Ishikawa (cell line): ENCODE results near the gene ICA1L.

Experiments used
- CEBPB ChIP-seq: IDR thresholded peaks from 2 replicates; pipeline ENCODE4 v1.6.1; 2012
- CREB1 ChIP-seq: IDR thresholded peaks from 2 replicates; pipeline ENCODE4 v1.6.1; 2012; ENCODE audit warnings: low read depth
- EGR1 ChIP-seq: IDR thresholded peaks from 2 replicates; pipeline ENCODE4 v1.6.1; 2012
- EP300 ChIP-seq: IDR thresholded peaks from 2 replicates; pipeline ENCODE4 v1.6.1; 2012; ENCODE audit warnings: borderline replicate concordance
- FOXM1 ChIP-seq: IDR thresholded peaks from 2 replicates; pipeline ENCODE4 v1.6.1; 2012; ENCODE audit warnings: low read depth, borderline replicate concordance
- NFIC ChIP-seq: IDR thresholded peaks from 2 replicates; pipeline ENCODE4 v1.6.1; 2012
- RAD21 ChIP-seq: IDR thresholded peaks from 2 replicates; pipeline ENCODE4 v1.6.1; 2012; ENCODE audit warnings: low read depth
- TAF1 ChIP-seq: IDR thresholded peaks from 2 replicates; pipeline ENCODE4 v1.6.1; 2012; ENCODE audit warnings: low read depth, mild to moderate bottlenecking
- TCF12 ChIP-seq: IDR thresholded peaks from 2 replicates; pipeline ENCODE4 v1.6.1; 2012; ENCODE audit warnings: low read depth
- TEAD4 ChIP-seq: IDR thresholded peaks from 2 replicates; pipeline ENCODE4 v1.6.1; 2012
- YY1 ChIP-seq: IDR thresholded peaks from 2 replicates; pipeline ENCODE4 v1.6.1; 2012; ENCODE audit warnings: low read depth
- ZBTB7A ChIP-seq: IDR thresholded peaks from 2 replicates; pipeline ENCODE4 v1.6.1; 2012; ENCODE audit warnings: low read depth
- TF ChIP-seq, protein P1 (sequence below): IDR thresholded peaks from 2 replicates; pipeline ENCODE4 v1.6.1; 2012
- TF ChIP-seq, protein P2 (sequence below): IDR thresholded peaks from 2 replicates; pipeline ENCODE4 v1.6.1; 2012; ENCODE audit warnings: low read depth, mild to moderate bottlenecking
- TF ChIP-seq, protein P3 (sequence below): IDR thresholded peaks from 2 replicates; pipeline ENCODE4 v1.6.1; 2012

Gene ICA1L

DNA sequence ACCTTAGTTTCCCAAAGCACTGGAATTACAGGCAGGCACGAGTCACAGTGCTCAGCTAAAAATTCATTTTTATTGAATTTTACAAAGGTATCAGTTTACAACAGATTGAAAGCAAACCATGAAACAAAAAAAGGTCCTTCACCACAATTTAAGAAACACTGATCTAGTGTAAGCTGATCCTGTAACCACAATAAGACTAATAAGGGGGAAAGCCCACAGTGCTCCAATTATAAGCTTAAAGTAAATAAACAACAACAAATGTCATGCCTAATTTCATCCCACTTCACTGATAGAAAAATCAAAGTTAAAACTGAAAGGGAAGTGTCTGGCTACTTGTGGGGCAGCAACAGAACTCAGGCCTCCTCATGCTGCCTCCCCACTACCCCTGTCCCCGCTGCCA is 49.2 kb downstream of the ICA1L start:
- TF ChIP-seq TEAD4 (no peak), NFIC (no peak), TCF12 (no peak), EGR1 (no peak), TAF1 (no peak), CREB1 (no peak), ZBTB7A (no peak), RAD21 (no peak), FOXM1 (no peak), YY1 (no peak), CEBPB (no peak), EP300 (no peak)
- TF ChIP-seq, protein P1, sequence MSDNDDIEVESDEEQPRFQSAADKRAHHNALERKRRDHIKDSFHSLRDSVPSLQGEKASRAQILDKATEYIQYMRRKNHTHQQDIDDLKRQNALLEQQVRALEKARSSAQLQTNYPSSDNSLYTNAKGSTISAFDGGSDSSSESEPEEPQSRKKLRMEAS: no peak
- TF ChIP-seq, protein P2, sequence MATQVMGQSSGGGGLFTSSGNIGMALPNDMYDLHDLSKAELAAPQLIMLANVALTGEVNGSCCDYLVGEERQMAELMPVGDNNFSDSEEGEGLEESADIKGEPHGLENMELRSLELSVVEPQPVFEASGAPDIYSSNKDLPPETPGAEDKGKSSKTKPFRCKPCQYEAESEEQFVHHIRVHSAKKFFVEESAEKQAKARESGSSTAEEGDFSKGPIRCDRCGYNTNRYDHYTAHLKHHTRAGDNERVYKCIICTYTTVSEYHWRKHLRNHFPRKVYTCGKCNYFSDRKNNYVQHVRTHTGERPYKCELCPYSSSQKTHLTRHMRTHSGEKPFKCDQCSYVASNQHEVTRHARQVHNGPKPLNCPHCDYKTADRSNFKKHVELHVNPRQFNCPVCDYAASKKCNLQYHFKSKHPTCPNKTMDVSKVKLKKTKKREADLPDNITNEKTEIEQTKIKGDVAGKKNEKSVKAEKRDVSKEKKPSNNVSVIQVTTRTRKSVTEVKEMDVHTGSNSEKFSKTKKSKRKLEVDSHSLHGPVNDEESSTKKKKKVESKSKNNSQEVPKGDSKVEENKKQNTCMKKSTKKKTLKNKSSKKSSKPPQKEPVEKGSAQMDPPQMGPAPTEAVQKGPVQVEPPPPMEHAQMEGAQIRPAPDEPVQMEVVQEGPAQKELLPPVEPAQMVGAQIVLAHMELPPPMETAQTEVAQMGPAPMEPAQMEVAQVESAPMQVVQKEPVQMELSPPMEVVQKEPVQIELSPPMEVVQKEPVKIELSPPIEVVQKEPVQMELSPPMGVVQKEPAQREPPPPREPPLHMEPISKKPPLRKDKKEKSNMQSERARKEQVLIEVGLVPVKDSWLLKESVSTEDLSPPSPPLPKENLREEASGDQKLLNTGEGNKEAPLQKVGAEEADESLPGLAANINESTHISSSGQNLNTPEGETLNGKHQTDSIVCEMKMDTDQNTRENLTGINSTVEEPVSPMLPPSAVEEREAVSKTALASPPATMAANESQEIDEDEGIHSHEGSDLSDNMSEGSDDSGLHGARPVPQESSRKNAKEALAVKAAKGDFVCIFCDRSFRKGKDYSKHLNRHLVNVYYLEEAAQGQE: no peak
- TF ChIP-seq, protein P3, sequence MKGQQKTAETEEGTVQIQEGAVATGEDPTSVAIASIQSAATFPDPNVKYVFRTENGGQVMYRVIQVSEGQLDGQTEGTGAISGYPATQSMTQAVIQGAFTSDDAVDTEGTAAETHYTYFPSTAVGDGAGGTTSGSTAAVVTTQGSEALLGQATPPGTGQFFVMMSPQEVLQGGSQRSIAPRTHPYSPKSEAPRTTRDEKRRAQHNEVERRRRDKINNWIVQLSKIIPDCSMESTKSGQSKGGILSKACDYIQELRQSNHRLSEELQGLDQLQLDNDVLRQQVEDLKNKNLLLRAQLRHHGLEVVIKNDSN: no peak

DNA sequence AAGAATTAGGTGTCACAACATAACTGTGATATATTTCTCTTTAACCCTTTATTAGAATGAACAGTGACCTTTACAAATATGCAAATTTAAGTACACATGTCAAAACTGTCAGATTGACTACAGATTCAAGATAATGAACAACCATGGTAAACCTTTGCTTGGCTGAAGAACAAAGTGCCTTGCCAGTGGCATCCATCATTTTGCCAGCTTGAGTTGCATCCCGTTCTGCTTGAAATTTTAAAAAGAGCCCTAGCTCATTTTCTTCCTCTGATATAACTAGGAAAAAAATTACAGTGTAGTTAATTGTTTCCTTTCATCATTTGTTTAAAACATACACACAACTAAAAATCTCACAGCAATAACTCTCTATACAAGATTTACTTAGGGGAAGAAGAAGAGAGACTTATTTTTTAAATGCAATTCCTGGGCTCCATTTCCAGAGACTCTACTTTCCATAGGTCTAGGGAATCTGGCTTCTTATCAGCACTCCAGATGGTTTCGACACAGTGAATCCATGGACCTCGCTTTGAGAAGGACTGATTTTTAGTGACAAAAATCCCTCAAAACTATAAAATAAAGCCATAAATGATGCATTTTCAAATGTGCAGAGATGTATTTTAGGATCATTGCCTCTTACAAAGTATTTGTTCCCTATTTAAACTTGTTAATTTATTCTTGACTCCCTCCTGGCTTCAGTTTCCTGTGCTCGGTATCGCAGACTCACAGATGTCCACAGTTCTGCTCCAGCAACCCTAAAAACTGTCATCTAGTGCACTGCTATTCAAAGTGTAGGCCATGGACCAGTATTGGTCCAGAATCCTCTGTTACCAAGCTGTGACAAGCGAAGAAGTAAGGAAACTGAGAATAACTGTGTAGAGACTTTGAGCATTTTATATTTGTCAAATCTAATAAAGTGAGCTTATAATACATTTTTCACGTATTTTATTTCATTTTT is 50.1 kb downstream of the ICA1L start:
- TF ChIP-seq NFIC (no peak), ZBTB7A (no peak), RAD21 (no peak), YY1 (no peak), FOXM1 (no peak), TAF1 (no peak)
- TF ChIP-seq, protein P2: no peak
- TF ChIP-seq, protein P3: no peak
- TF ChIP-seq, protein P1: no peak

DNA sequence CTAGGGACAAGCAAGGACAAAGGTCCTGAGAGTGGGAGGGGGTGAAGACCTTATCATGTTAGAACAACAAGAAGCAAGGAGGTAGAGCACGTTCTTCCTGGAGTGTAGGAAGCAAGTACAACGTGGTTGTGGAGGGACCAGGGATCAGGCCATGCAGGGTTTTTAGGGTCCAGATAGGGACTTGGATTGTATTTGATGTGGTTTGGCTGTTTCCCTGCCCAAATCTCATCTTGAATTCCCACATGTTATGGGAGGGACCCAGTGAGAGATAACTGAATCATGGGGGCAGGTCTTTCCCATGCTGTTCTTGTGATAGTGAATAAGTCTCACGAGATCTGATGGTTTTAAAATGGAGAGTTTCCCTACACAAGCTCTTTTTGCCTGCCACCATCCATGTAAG is 53.2 kb downstream of the ICA1L start:
- no peak for TF ChIP-seq TCF12
- TF ChIP-seq ZBTB7A: no peak
- TF ChIP-seq YY1: no peak
- no peak for TF ChIP-seq CEBPB
- TF ChIP-seq, protein P3: no peak
- TF ChIP-seq, protein P2: no peak
- TF ChIP-seq EGR1: no peak
- no peak for TF ChIP-seq FOXM1
- no peak for TF ChIP-seq CREB1
- no peak for TF ChIP-seq RAD21
- no peak for TF ChIP-seq NFIC
- TF ChIP-seq TEAD4: no peak
- TF ChIP-seq, protein P1: no peak
- no peak for TF ChIP-seq EP300
- no peak for TF ChIP-seq TAF1
